ENCODE results near the gene HOXB5. TPM values are rescaled to one million over a fixed set of nuclear protein-coding genes. Genes with fewer than 3 reads are reported as not detected.
A peak's percentile ranks its signal among the peaks of the same experiment; 100 is the strongest.

Gene HOXB5
- total RNA-seq, 1 donor from 2014 or later, result 0.17 TPM

GRCh38 chr17:48601539-48602425 lies 8.2 kb upstream of the HOXB5 start:
- DNase-seq, result no peak

GRCh38 chr17:48601207-48601538 lies 7.6 kb upstream of the HOXB5 start:
- no peak for DNase-seq

- DNase-seq, result no peak
Observed at GRCh38 chr17:48600244-48601098, 6.9 kb upstream of the HOXB5 start.

- no peak for DNase-seq
Observed at GRCh38 chr17:48599354-48599753, 5.8 kb upstream of the HOXB5 start.

- DNase-seq, result peak; percentile 30
Observed at GRCh38 chr17:48598736-48599135, 5.2 kb upstream of the HOXB5 start.

GRCh38 chr17:48597778-48598631 lies 4.4 kb upstream of the HOXB5 start:
- DNase-seq, result peak; percentile 71

GRCh38 chr17:48597528-48597777 lies 3.9 kb upstream of the HOXB5 start:
- no peak for DNase-seq

GRCh38 chr17:48596735-48597527 lies 3.4 kb upstream of the HOXB5 start:
- peak; percentile 30 for DNase-seq

- DNase-seq, result no peak
Observed at GRCh38 chr17:48596000-48596734, 2.6 kb upstream of the HOXB5 start.

- no peak for DNase-seq
Observed at GRCh38 chr17:48595278-48595999, 1.9 kb upstream of the HOXB5 start.

GRCh38 chr17:48594538-48595277 lies 1.1 kb upstream of the HOXB5 start:
- no peak for DNase-seq

GRCh38 chr17:48593840-48594537 lies 410 bp upstream of the HOXB5 start:
- DNase-seq, result peak; percentile 88

- no peak for DNase-seq
Observed at GRCh38 chr17:48592577-48592976, 1.0 kb downstream of the HOXB5 start.

- DNase-seq, result no peak
Observed at GRCh38 chr17:48592057-48592514, 1.5 kb downstream of the HOXB5 start.

GRCh38 chr17:48591255-48592056 lies 2.1 kb downstream of the HOXB5 start:
- no peak for DNase-seq

- DNase-seq, result no peak
Observed at GRCh38 chr17:48590607-48591161, 2.9 kb downstream of the HOXB5 start.

- DNase-seq, result no peak
Observed at GRCh38 chr17:48589831-48590606, 3.6 kb downstream of the HOXB5 start, which contains the start of gene HOXB3. Gene HOXB3 (minus strand): TSS chr17:48590241. CDS start chr17:48552474, 37,767 bp downstream.

Measured in dermis blood vessel endothelial cell (primary cell).